HG03432 (cell line): ENCODE measurements around the gene ZNF474.

Source experiments
- ATAC-seq: cut with Tn5 transposase; IDR thresholded peaks from one replicate; pipeline ENCODE4 v1.9.1; 2021; ENCODE audit warnings: mild to moderate bottlenecking, moderate library complexity; ENCODE audit not compliant: unreplicated experiment

ZNF474 gene

DNA sequence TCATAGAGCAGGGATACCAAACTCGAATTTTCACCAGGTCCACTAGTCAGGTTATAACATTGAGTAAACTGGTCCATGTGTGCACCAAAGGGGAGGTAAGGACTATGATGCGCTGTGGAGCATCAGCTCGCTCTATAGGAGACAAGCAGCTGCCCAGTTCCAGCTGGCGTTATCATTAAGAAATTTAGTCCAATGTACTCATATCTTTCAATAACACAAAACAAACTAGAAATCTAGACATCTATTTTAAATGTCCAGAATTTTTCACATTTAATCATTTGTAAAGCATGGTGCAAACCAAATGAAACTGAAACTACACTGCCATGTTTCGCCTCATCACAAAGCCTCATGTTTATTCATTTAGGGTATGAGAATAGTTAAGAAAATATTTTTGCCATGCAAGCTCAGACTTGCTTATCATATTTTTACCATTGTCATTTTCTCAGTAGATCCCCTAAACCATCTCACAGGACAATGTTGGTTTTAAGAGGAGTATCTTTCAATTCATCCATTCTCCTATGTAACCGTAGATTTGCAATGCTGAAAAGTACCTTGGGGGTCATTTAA lies 50.9 kb downstream of the ZNF474 start:
- peak; percentile 54 for ATAC-seq

GRCh38 chr5:122180863-122181548 lies 51.7 kb downstream of the ZNF474 start:
- no peak for ATAC-seq

DNA sequence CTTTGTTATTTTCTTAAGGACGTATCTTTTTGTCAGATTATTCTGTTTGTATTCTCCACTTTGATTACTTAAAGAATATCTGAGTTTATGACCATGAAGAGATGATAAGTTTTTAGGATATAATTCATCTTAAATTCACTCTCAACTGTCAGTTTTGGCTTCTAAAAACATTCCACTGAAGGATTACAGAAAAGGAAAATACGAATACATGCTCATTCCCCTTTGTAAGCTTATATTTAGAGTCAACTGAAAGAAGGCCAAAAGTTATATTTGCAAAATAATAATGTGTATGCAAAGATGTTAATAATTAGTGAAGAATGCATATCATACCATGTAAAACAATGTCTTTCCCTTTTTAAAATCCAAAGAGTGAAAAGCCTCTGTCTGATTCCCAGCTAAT lies 52.5 kb downstream of the ZNF474 start:
- no peak for ATAC-seq

DNA sequence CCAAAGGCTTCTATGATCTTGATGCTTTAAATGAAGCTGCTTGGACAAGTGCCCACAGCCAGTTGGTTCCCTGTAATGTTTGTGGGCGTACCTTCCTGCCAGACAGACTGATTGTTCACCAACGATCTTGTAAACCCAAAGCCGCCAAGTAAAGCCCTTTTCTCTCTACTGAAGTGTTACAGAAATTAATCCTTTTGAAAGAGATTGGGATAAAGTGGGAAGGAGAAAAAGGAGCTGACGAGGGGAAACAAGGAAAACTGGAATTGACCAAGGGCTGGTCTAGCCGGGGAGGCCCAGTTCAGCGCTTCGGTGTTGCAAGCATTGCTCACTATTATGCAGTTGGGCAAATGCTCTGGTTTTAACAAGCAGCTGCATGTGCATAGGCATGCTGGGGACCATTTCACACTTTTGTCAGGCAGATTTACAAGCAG lies 53.2 kb downstream of the ZNF474 start:
- ATAC-seq: no peak

GRCh38 chr5:122183098-122183787 lies 53.9 kb downstream of the ZNF474 start:
- no peak for ATAC-seq

GRCh38 chr5:122183788-122184170 lies 54.4 kb downstream of the ZNF474 start:
- no peak for ATAC-seq

DNA sequence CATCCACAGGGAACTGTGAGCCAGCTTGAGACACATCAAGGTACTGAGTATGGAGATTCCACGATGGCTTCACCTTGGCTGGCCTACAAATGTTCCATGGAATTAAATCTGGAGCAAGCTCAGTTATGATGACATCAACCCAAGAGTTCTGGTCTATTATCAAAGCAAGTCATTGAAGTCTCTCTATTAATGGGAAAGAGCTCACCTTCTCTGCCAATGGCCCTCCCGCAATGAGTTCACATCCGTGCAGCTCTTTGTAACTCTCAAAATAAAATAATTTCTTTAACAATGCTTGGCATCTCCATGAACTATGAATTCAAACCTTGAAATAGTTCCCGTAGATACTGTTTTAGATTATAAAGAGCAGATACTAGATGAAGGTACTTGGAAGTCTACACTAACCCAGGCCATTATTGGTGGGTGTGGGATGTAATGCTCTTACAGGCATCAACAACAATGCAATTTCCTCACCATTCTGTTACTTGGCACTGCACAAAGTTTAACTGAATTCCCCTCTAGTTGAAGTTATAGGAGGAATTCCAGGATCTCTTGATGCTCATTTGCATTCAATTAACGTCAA lies 55.4 kb downstream of the ZNF474 start:
- no peak for ATAC-seq

DNA sequence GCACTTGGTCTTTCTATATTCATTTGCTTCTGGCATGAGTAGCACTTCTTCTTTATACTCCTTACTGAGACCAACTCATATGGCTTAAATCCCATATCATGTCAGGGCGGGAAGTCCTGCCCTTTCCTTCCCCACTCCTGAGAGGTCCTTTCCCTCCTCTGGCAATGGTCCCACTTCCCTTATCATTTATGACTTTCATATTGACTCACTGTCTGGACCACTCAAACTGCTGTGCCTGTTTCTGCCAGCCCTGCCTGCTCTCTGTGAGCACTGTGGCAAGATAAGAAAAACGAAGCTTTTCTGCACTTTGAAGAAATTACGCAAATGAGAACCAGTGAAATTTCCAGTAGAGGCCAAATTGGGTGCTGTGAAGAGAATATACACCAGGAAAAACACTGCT lies 58.1 kb downstream of the ZNF474 start:
- no peak for ATAC-seq

- no peak for ATAC-seq
These were observed 60.8 kb downstream of the ZNF474 start for GRCh38 chr5:122190156-122190555.

GRCh38 chr5:122192497-122193496 lies 63.5 kb downstream of the ZNF474 start:
- peak; percentile 90 for ATAC-seq

DNA sequence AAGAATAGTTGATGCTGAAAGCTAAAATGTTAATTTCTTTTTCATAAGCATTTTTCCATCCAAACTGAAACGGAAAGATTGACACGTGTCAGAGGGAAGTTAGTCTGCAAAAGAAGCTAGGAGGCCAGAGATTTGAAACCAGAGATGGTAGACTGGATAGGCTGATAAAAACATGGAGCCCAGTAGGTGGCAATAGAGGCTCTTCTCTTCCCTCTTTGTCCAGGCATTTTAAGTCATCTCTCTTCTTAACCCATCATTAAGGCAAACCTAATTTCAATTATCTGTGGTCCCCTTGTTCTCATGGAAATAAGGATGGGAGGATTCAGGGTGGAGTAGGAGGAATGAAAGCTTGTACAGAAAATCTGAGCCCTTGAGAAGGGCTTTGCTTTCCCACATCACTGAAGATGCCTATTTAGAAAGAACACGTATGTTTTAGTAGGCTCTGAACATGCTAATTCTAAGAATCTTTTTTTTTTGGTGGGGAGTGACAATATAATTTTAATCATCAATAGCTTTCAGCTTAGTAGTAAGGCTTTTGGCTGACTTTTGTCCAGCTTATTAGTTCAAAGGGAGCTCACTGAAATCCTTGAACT lies 66.6 kb downstream of the ZNF474 start:
- ATAC-seq: peak; percentile 32

- ATAC-seq: no peak
These were observed 69.8 kb downstream of the ZNF474 start for GRCh38 chr5:122199146-122199545.

DNA sequence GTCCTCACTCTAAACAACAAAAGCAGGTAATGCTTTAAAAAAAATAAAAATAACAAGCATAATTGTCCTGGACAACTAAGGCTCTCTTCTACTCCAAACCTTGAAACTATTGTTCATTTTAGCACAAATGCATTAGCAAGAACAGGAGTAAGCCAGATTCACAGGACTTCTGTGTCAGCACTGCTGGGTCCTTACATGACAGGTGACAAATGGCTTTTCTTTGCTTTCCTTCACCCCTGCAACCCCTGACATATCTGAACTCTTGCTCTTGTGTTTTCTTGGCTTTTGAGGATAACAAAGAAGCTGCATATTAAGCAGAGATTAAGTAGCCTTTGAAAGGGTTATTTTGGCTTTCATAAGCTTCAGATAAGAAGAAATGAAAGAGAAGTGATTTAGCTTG lies 71.1 kb downstream of the ZNF474 start:
- no peak for ATAC-seq

DNA sequence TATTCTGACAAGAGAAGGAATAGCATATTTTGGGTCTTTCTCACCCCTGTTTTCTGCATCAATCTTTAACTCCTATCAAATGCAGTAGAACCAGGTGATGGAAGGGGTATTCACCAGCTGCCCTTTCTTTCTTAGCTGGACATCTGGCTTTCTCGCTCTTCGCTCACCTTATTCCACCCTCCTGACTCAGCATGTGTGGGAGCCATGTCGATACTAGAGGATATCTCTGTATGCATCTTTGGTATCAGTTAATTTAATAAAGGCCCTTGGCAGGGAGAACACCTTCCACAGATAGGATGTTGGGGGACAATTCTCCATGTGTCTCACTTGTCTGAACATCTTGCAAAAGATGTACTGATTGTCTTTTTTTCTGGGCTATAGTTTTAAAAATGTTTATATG lies 71.5 kb downstream of the ZNF474 start:
- ATAC-seq: no peak

DNA sequence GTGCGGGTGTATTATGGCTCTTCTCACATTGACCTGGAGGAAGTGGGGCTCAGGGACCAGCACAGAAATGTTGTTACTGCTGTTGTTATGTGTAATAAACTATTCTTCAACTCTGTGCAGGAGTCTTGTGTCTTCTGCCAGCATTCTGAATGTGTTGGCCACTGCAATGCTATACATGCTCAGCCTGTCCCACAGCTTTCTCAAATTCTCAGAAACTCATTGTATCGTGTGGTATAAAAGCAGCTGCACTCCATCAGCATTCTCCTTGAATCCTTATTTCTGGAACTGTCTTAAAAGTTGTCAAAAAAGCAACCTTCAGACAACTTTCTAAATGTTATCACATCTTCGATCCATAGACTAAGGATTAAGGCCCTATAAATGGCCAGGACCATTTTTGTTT lies 72.0 kb downstream of the ZNF474 start:
- no peak for ATAC-seq

- ATAC-seq: no peak
These were observed 73.6 kb downstream of the ZNF474 start for GRCh38 chr5:122202952-122203351.
